Astrocyte of the spinal cord (primary cell): ENCODE measurements around the gene PEX12.

Source experiments
- DNase-seq: peaks from one replicate; pipeline ENCODE4 v3.0.0; 2011; ENCODE audit warnings: low read depth, low spot score
- H3K4me3 ChIP-seq: 2 replicates; pipeline ENCODE4 v1.5.1; 2011; ENCODE audit warnings: low read depth, mild to moderate bottlenecking, low read length, moderate library complexity
- CTCF ChIP-seq: IDR thresholded peaks from 2 replicates; pipeline ENCODE4 v1.5.1; 2012; ENCODE audit warnings: low read depth, mild to moderate bottlenecking, low read length, inconsistent platforms
- in situ Hi-C: cut with HindIII; loops from 2 replicates; pipeline ENCODE4 v1.10.0; 2017; ENCODE audit warnings: low sequenced_read_pairs

The PEX12 gene

GRCh38 chr17:35554668-35555067, 23.7 kb downstream of the PEX12 start:
- no peak for DNase-seq
- TF ChIP-seq CTCF = no peak
- no peak overlapping the region for H3K4me3 ChIP-seq
- in situ Hi-C loops = no loop called here

GRCh38 chr17:35553310-35553709, 25.1 kb downstream of the PEX12 start:
- no peak overlapping the region for H3K4me3 ChIP-seq
- no peak for TF ChIP-seq CTCF
- DNase-seq = no peak
- in situ Hi-C loops = no loop called here

- H3K4me3 ChIP-seq = no peak overlapping the region
- TF ChIP-seq CTCF = no peak
- DNase-seq = no peak
- in situ Hi-C loops = no loop called here
Measured at GRCh38 chr17:35548978-35549377, 29.4 kb downstream of the PEX12 start.

GRCh38 chr17:35548208-35548810, 30.1 kb downstream of the PEX12 start:
- DNase-seq = no peak
- no peak overlapping the region for H3K4me3 ChIP-seq
- no peak for TF ChIP-seq CTCF
- in situ Hi-C loops = no loop called here

- no peak overlapping the region for H3K4me3 ChIP-seq
- TF ChIP-seq CTCF = no peak
- DNase-seq = no peak
- in situ Hi-C loops = no loop called here
Measured at GRCh38 chr17:35546487-35546886, 31.9 kb downstream of the PEX12 start.

GRCh38 chr17:35545150-35545549, 33.2 kb downstream of the PEX12 start:
- H3K4me3 ChIP-seq = no peak overlapping the region
- in situ Hi-C loops = no loop called here
- no peak for DNase-seq
- no peak for TF ChIP-seq CTCF

- no peak overlapping the region for H3K4me3 ChIP-seq
- peak; percentile 5 for DNase-seq
- no peak for TF ChIP-seq CTCF
- in situ Hi-C loops = no loop called here
Measured at GRCh38 chr17:35543856-35544255, 34.5 kb downstream of the PEX12 start.
